Stimulated activated CD4-positive, alpha-beta T cell treated with anti-CD3 and anti-CD28 coated beads, Interleukin-2, amount 100 ng/mL, for 48 hours (primary cell): ENCODE data around the gene GABPA.

Experiments
- DNase-seq, 2 donors: peaks; one replicate each; pipeline ENCODE4 v3.0.0-alpha.2; 2020

The GABPA gene

DNA sequence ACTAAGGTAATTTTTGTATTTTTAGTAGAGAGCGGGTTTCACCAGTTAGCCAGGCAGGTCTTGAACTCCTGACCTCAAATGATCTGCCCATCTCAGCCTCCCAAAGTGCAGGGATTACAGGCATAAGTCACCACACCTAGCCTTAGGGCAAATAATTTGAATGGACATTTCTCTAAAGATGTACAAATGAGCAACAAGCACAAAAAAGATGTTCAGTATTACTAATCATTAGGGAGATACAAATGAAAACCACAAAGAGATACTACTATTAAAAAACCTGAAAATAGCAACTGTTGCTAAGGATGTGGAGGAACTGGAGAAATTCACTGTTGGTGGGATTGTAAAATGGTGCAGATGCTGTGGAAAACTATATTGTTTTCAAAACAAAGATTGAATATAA is 79.1 kb downstream of the GABPA start:
- no peak for DNase-seq

DNA sequence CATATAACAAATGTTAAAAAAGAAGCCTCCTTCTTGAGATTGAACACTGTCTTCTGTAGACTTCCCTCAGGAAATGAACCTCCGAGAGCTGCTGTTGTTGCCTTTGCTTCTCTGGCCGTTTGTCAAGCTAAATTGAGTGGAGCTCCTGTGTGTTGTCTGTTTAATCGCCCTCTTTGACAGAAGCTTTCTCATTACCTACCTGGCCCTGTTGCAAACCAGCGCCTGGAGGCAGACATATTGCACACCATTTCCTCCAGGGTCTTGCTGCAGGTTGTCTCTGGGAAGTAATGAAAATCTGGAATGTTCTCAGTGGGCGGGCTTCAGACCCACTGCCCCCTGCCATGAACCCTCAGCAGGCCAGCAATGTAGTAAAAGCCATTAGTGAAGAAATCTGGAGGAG is 83.3 kb downstream of the GABPA start:
- DNase-seq: no peak

DNA sequence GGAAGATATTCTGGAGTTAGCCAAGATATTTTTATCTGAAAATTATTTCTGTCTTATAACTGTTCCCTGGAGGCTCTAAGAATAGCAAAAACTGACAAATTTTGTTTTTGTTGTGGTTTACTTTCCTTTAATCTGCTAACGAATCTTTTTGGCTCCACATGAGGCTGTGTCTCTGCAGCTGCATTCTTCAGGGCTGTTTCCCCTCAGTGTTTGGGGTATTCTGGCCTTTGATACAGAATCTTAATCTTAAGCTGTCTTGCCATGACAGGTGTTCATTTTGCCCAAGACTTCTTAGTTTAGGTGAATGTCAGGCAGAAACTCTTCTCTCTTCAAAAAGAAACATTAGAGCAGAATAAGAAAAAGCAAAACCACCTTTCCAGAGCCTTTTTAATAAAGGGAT is 83.8 kb downstream of the GABPA start:
- DNase-seq: no peak
